ENCODE measurements around the gene CARM1. TPM values are rescaled to one million over a fixed set of nuclear protein-coding genes. Genes with fewer than 3 reads are reported as not detected.

CARM1 gene
- total and polyA plus RNA-seq, 2 of the 13 experiments (the other 11 are each of a cell fraction or from before 2014, with no cell fraction given) = 27.6 to 55.8 TPM

GRCh38 chr19:10960314-10961072 is 89.1 kb downstream of the CARM1 start, which contains the start of gene SMARCA4 (continued):
- TF ChIP-seq ZNF574 (CRISPR knock-in tag; IDR thresholded peaks at IDR 0.05) (0 out of 2 replicates have a peak, but pooled peaks have one; percentile 31), ZNF121 (CRISPR knock-in tag; IDR thresholded peaks at IDR 0.05) (peak; percentile 56; the same call in 1 of the 2 replicates), ZNF468 (CRISPR knock-in tag; IDR thresholded peaks at IDR 0.05) (0 out of 2 replicates have a peak, but pooled peaks have one; percentile 82), HMGA1 (CRISPR knock-in tag; conservative IDR thresholded peaks at IDR 0.05) (no peak), CSRNP2 (CRISPR knock-in tag; conservative IDR thresholded peaks at IDR 0.05; ENCODE audit: low read depth) (no peak), AFF4 (CRISPR knock-in tag; IDR thresholded peaks at IDR 0.05) (peak; percentile 48; the same call in 1 of the 2 replicates), RNF219 (CRISPR knock-in tag; IDR thresholded peaks at IDR 0.05) (no peak; the same call in 1 of the 2 replicates), FOSL2 (CRISPR knock-in tag; IDR thresholded peaks at IDR 0.05) (peak; percentile 35), ZNF780A (CRISPR knock-in tag; IDR thresholded peaks at IDR 0.05) (no peak), ZNF580 (CRISPR knock-in tag; IDR thresholded peaks at IDR 0.05; ENCODE audit: borderline replicate concordance, low read depth) (peak; percentile 76), KLF12 (CRISPR knock-in tag; IDR thresholded peaks at IDR 0.05; ENCODE audit: borderline replicate concordance) (peak; percentile 13; the same call in 1 of the 2 replicates), ZNF232 (CRISPR knock-in tag; IDR thresholded peaks at IDR 0.05; ENCODE audit: borderline replicate concordance) (peak; percentile 87; the same call in 1 of the 2 replicates), MED13 (CRISPR knock-in tag; IDR thresholded peaks at IDR 0.05) (no peak), NR2C2 (CRISPR knock-in tag; IDR thresholded peaks at IDR 0.05; ENCODE audit: borderline replicate concordance) (peak; percentile 30; the same call in 1 of the 2 replicates), RFX5 (IDR thresholded peaks at IDR 0.05; ENCODE audit: low read depth, low read length) (no peak), THAP7 (CRISPR knock-in tag; IDR thresholded peaks at IDR 0.05) (no peak; the same call in 1 of the 2 replicates)
